Hepatocyte (in vitro differentiated cells): Measurements from ENCODE around the gene GTPBP1. TPM values are rescaled to one million over a fixed set of nuclear protein-coding genes. Genes with fewer than 3 reads are reported as not detected.
A peak's percentile ranks its signal among the peaks of the same experiment; 100 is the strongest.

Experiments
- DNase-seq: peaks from one replicate; pipeline ENCODE4 v3.0.0-alpha.2; 2016; ENCODE audit warnings: low spot score
- H2AFZ ChIP-seq: fragments of 200-600 bp; sonication (generic); 2 replicates; pipeline ENCODE4 v1.6.0; 2016; ENCODE audit warnings: antibody characterized with exemption, mild to moderate bottlenecking
- H3K27ac ChIP-seq: fragments of 200-600 bp; sonication (generic); 2 replicates; pipeline ENCODE4 v1.5.1; 2016; ENCODE audit warnings: mild to moderate bottlenecking
- H3K27me3 ChIP-seq: fragments of 200-600 bp; sonication (generic); 2 replicates; pipeline ENCODE4 v1.6.1; 2016
- H3K36me3 ChIP-seq: fragments of 200-600 bp; sonication (generic); replicated peaks from 2 replicates; pipeline ENCODE4 v1.5.1; 2016; ENCODE audit warnings: low read depth; ENCODE audit not compliant: insufficient read depth
- H3K4me1 ChIP-seq: fragments of 200-600 bp; sonication (generic); 2 replicates; pipeline ENCODE4 v1.5.1; 2016; ENCODE audit warnings: mild to moderate bottlenecking, moderate library complexity; ENCODE audit not compliant: insufficient read depth
- H3K4me2 ChIP-seq: fragments of 200-600 bp; sonication (generic); 2 replicates; pipeline ENCODE4 v1.6.0; 2016
- H3K4me3 ChIP-seq: fragments of 200-600 bp; sonication (generic); 2 replicates; pipeline ENCODE4 v1.5.1; 2016; ENCODE audit warnings: mild to moderate bottlenecking
- H3K79me2 ChIP-seq: fragments of 200-600 bp; sonication (generic); 2 replicates; pipeline ENCODE4 v1.6.0; 2017; ENCODE audit warnings: mild to moderate bottlenecking
- H3K9me2 ChIP-seq: fragments of 200-600 bp; sonication (generic); replicated peaks from 2 replicates; pipeline ENCODE4 v1.6.0; 2017; ENCODE audit warnings: mild to moderate bottlenecking; ENCODE audit not compliant: insufficient read depth
- H3K9me3 ChIP-seq: fragments of 200-600 bp; sonication (generic); 2 replicates; pipeline ENCODE4 v1.5.1; 2016; ENCODE audit warnings: low read depth, mild to moderate bottlenecking
- H4K20me1 ChIP-seq: fragments of 200-600 bp; sonication (generic); 2 replicates; pipeline ENCODE4 v1.6.0; 2016; ENCODE audit warnings: mild to moderate bottlenecking; ENCODE audit not compliant: insufficient read depth, poor library complexity, severe bottlenecking
- EZH2 ChIP-seq: fragments of 200-600 bp; sonication (generic); IDR thresholded peaks from 2 replicates; pipeline ENCODE4 v1.6.1; 2016; ENCODE audit warnings: antibody characterized with exemption, mild to moderate bottlenecking, borderline replicate concordance
- EZH2phosphoT487 ChIP-seq: fragments of 200-600 bp; sonication (generic); IDR thresholded peaks from one replicate; pipeline ENCODE4 v1.6.1; 2018; ENCODE audit warnings: antibody characterized with exemption, mild to moderate bottlenecking, low read depth, moderate library complexity; ENCODE audit not compliant: unreplicated experiment, severe bottlenecking
- WGBS: methylation state at CpG from one replicate; pipeline ENCODE4 v1.1.6; 2016; ENCODE audit warnings: low lambda C conversion rate; ENCODE audit errors: missing lambda C conversion rate; 5-methylcytosine and 5-hydroxymethylcytosine counted together
- polyA plus RNA-seq: library from polyadenylated mRNA; unstranded; fragments of >200 nt; fragmentation: Nextera tagmentation; extraction: Ambion mirVana; gene quantifications from 2 replicates; pipeline ENCODE4 v1.2.1, GENCODE V29; 2016
- total RNA-seq: library from RNA; depleted of rRNA; stranded (reverse); fragments of >200 nt; gene quantifications from 2 replicates; pipeline ENCODE4 v1.2.3, GENCODE V29; 2014
- TF ChIP-seq, protein P1 (sequence below): fragments of 200-600 bp; sonication (generic); IDR thresholded peaks from 2 replicates; pipeline ENCODE4 v1.5.1; 2016; ENCODE audit warnings: antibody characterized with exemption, mild to moderate bottlenecking; ENCODE audit not compliant: poor library complexity

Gene GTPBP1
- total and polyA plus RNA-seq, 2 experiments from 2014 or later, result 28.6 to 36.8 TPM

DNA sequence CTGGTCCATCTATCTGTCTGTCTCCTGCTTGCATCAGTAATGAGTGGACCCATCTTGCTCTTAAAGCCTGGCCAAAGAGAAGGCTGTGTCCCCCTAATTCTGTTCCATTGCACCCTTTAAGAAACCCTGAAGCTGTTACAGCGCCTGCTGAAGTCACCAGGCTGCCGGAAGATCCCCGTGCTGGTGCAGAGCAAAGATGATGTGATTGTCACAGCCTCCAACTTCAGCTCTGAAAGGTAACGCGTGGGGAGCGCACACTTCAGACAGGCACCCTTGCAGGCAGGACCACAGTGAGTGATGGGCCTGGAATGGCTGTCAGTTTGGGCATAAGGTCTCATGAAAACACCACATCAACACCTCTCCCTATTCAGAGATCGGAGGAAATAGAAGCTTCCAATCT, 18.4 kb downstream of the GTPBP1 start:
- H3K27me3 ChIP-seq, result no peaks in the 10 kb centered on the region
- H3K27ac ChIP-seq, result no peak overlapping the region
- no peaks in the 10 kb centered on the region for H3K36me3 ChIP-seq
- no peaks in the 10 kb centered on the region for H3K9me2 ChIP-seq
- H3K4me2 ChIP-seq, result no peak overlapping the region
- no peaks in the 10 kb centered on the region for H3K9me3 ChIP-seq
- TF ChIP-seq EZH2 (no peak), EZH2phosphoT487 (no peak)
- TF ChIP-seq, protein P1, sequence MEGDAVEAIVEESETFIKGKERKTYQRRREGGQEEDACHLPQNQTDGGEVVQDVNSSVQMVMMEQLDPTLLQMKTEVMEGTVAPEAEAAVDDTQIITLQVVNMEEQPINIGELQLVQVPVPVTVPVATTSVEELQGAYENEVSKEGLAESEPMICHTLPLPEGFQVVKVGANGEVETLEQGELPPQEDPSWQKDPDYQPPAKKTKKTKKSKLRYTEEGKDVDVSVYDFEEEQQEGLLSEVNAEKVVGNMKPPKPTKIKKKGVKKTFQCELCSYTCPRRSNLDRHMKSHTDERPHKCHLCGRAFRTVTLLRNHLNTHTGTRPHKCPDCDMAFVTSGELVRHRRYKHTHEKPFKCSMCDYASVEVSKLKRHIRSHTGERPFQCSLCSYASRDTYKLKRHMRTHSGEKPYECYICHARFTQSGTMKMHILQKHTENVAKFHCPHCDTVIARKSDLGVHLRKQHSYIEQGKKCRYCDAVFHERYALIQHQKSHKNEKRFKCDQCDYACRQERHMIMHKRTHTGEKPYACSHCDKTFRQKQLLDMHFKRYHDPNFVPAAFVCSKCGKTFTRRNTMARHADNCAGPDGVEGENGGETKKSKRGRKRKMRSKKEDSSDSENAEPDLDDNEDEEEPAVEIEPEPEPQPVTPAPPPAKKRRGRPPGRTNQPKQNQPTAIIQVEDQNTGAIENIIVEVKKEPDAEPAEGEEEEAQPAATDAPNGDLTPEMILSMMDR, result no peak
- WGBS, result over 99% methylated on average over 7 of the region's 7 CpGs
- no peak for DNase-seq
- peaks cover 13% of the 10 kb centered on the region for H3K79me2 ChIP-seq
- H3K4me3 ChIP-seq, result no peak overlapping the region
- peaks cover 5% of the 10 kb centered on the region for H4K20me1 ChIP-seq
- H2AFZ ChIP-seq, result no peak overlapping the region
- no peaks in the 10 kb centered on the region for H3K4me1 ChIP-seq

DNA sequence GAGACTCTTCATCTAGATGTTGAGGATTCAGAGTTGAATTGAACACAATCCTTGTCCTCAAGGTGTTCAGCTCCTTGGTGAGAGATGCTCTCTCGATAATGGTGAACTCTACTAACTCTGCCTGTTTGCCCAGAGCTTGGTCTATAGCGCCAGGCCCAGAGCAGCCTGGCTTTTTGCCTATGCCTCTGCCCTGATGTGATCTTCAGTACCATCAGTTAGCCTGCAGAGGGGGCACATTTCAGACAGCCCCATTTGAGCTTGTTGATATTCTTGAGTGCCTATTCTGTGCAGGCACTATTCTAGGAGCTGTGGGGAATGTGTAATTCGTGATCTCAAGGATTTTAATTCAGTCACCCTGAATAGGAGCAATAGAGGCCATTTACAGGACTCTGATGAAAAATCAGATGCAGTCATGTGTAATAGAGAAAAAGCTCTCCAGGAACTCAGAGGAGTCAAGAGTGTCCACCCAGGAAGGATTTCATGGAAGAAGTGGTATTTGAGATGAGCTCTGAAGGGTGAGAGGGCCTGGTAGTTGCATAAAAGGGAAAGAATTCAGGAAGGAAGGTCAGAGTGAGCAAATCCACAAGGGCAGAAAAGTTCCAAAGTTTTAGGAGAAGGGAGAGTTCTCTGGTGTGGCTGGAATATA, 19.3 kb downstream of the GTPBP1 start:
- DNase-seq, result peak; percentile 44
- H3K9me3 ChIP-seq, result no peaks in the 10 kb centered on the region
- H3K9me2 ChIP-seq, result no peaks in the 10 kb centered on the region
- no peak overlapping the region for H2AFZ ChIP-seq
- H3K36me3 ChIP-seq, result no peaks in the 10 kb centered on the region
- H3K4me3 ChIP-seq, result no peak overlapping the region
- 89% methylated on average over 3 of the region's 3 CpGs for WGBS
- H4K20me1 ChIP-seq, result no peaks in the 10 kb centered on the region
- H3K4me2 ChIP-seq, result no peak overlapping the region
- peaks cover 8% of the 10 kb centered on the region for H3K79me2 ChIP-seq
- no peaks in the 10 kb centered on the region for H3K27me3 ChIP-seq
- TF ChIP-seq EZH2 (no peak), EZH2phosphoT487 (no peak)
- TF ChIP-seq, protein P1, result peak; percentile 37
- no peaks in the 10 kb centered on the region for H3K4me1 ChIP-seq
- no peak overlapping the region for H3K27ac ChIP-seq

DNA sequence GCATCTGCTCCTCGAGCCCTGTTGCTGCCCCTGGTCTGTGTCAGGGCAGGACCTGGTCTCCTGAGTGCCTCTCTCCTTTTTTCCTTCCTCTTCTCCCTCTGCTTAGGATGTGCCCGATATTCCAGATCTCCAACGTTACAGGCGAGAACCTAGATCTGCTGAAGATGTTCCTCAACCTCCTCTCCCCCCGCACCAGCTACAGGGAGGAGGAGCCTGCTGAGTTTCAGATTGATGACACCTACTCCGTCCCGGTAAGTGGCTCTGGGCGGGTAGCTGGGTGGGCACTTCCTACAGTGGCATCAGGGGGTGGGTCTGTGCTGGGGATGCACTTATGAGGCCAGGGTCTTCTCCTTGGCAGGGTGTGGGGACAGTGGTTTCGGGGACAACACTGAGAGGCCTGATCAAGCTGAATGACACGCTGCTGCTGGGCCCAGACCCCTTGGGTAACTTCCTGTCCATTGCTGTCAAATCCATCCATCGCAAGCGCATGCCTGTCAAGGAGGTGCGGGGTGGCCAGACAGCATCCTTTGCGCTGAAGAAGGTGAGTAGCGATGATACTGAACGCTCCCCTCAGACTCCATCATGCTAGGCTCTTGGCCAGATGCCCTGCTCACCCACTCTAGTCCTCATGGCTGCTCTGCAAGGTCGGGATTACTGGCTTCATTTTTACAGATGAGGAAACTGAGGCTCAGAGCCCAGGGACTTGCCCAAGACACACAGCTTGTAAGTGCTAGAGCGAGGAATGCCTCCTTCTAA, 20.3 kb downstream of the GTPBP1 start:
- Histone ChIP-seq H3K9me2 (no peaks in the 10 kb centered on the region), H4K20me1 (no peaks in the 10 kb centered on the region), H3K4me3 (no peak overlapping the region), H3K4me1 (no peaks in the 10 kb centered on the region), H3K27ac (no peak overlapping the region), H3K27me3 (no peaks in the 10 kb centered on the region), H3K9me3 (no peaks in the 10 kb centered on the region), H3K36me3 (no peaks in the 10 kb centered on the region), H2AFZ (no peak overlapping the region), H3K79me2 (no peaks in the 10 kb centered on the region), H3K4me2 (no peak overlapping the region)
- DNase-seq, result no peak
- 96% methylated on average over 18 of the region's 18 CpGs for WGBS
- TF ChIP-seq EZH2 (no peak), EZH2phosphoT487 (no peak)
- TF ChIP-seq, protein P1, result no peak
